H1 (cell line): ENCODE results near the gene HIVEP2. TPM values are rescaled to one million over a fixed set of nuclear protein-coding genes. Genes with fewer than 3 reads are reported as not detected.

Source experiments
- CTCF ChIA-PET: fragments of 300-600 bp; sonication (Branson Sonifier 250); formaldehyde crosslinking; loops from one replicate; lab custom pipeline; 2021; ENCODE audit not compliant: partially characterized antibody; lab: Charles Lee
- POLR2A ChIA-PET: fragments of 300-600 bp; sonication (Branson Sonifier 250); formaldehyde crosslinking; loops from one replicate; lab custom pipeline; 2021; ENCODE audit warnings: inconsistent platforms; ENCODE audit not compliant: partially characterized antibody; lab: Charles Lee
- DNase-seq, 2 experiments: peaks; one replicate each; pipeline versions ENCODE4 v3.0.0 to v3.0.0-alpha.2; 2010 to 2022; ENCODE audit warnings: low spot score in 2 of 2, low read depth in 1 of 2, mixed read lengths in 1 of 2
- FAIRE-seq: peaks from 2 replicates; lab custom pipeline; 2011; peaks lifted over from hg19 to GRCh38; lab: Jason Lieb, UNC
- H2AFZ ChIP-seq: 2 replicates; pipeline ENCODE4 v1.8.1; 2012; ENCODE audit warnings: low read length, inconsistent platforms
- H2AK5ac ChIP-seq: 2 replicates; pipeline ENCODE4 v1.6.1; 2013; ENCODE audit warnings: low read depth, low read length
- H2BK120ac ChIP-seq: replicated peaks from 2 replicates; pipeline ENCODE3; 2013; ENCODE audit warnings: low read depth, low read length, inconsistent platforms
- H2BK12ac ChIP-seq: 2 replicates; pipeline ENCODE4 v1.6.1; 2013; ENCODE audit warnings: low read depth, low read length
- H2BK15ac ChIP-seq: 2 replicates; pipeline ENCODE4 v1.6.1; 2013; ENCODE audit warnings: low read length
- H2BK20ac ChIP-seq: 2 replicates; pipeline ENCODE4 v1.6.1; 2013; ENCODE audit warnings: low read length
- H2BK5ac ChIP-seq: 2 replicates; pipeline ENCODE4 v1.6.1; 2013; ENCODE audit warnings: low read depth, low read length
- H3K14ac ChIP-seq: 2 replicates; pipeline ENCODE4 v1.6.1; 2013; ENCODE audit warnings: inconsistent platforms; ENCODE audit not compliant: insufficient read length
- H3K18ac ChIP-seq: 2 replicates; pipeline ENCODE4 v1.6.1; 2013; ENCODE audit warnings: low read length; ENCODE audit errors: extremely low read depth
- H3K23ac ChIP-seq: 2 replicates; pipeline ENCODE4 v1.6.1; 2013; ENCODE audit warnings: inconsistent platforms; ENCODE audit not compliant: insufficient read length
- H3K23me2 ChIP-seq: 2 replicates; pipeline ENCODE4 v1.6.1; 2013; ENCODE audit warnings: low read depth, low read length
- H3K27ac ChIP-seq: 2 replicates; pipeline ENCODE4 v1.6.1; 2011; ENCODE audit warnings: low read depth, low read length, inconsistent platforms
- H3K27me3 ChIP-seq, 4 experiments: replicated peaks in 1 of 4; 1 replicate in 1 of 4; 2 replicates in 3 of 4; pipeline versions ENCODE4 v1.6.1 to v1.8.1; 2011 to 2013; ENCODE audit warnings: low read length in 3 of 4, mild to moderate bottlenecking in 3 of 4, inconsistent platforms in 2 of 4, mixed read lengths in 2 of 4, moderate library complexity in 1 of 4; ENCODE audit not compliant: control insufficient read depth in 3 of 4, insufficient read depth in 3 of 4; ENCODE audit errors: extremely low read depth in 1 of 4
- H3K36me3 ChIP-seq, 4 experiments: 2 replicates each; pipeline versions ENCODE4 v1.6.1 to v1.8.1; 2011 to 2013; ENCODE audit warnings: mild to moderate bottlenecking in 4 of 4, low read length in 3 of 4, moderate library complexity in 2 of 4, control low read depth in 1 of 4, inconsistent platforms in 1 of 4; ENCODE audit not compliant: insufficient read depth in 4 of 4, control insufficient read depth in 2 of 4
- H3K4ac ChIP-seq: replicated peaks from 2 replicates; pipeline ENCODE3; 2013; ENCODE audit warnings: low read length, low read depth, mixed read lengths, inconsistent platforms; ENCODE audit not compliant: insufficient read length
- H3K4me1 ChIP-seq, 4 experiments: replicated peaks in 1 of 4; 1 replicate in 1 of 4; 2 replicates in 3 of 4; pipeline versions ENCODE4 v1.6.1 to v1.8.1; 2011 to 2013; ENCODE audit warnings: low read length in 3 of 4, inconsistent platforms in 2 of 4, mixed read lengths in 1 of 4; ENCODE audit not compliant: insufficient read depth in 4 of 4, control insufficient read depth in 3 of 4
- H3K4me2 ChIP-seq, 2 experiments: 2 replicates each; pipeline versions ENCODE4 v1.6.1 to v1.8.1; 2011 to 2013; ENCODE audit warnings: low read depth in 2 of 2, low read length in 2 of 2, control low read depth in 1 of 2, inconsistent platforms in 1 of 2, mild to moderate bottlenecking in 1 of 2; ENCODE audit not compliant: insufficient read depth in 1 of 2
- H3K4me3 ChIP-seq, 4 experiments: fragments of 200-600, 300-600 bp in 1 of 4; sonication (generic), shearing (Covaris generic), sonication (Bioruptor Twin) in 1 of 4; 2 replicates each; pipeline versions ENCODE4 v1.5.1 to v1.8.1; 2011 to 2016; ENCODE audit warnings: low read length in 4 of 4, low read depth in 3 of 4, control low read depth in 2 of 4, inconsistent platforms in 2 of 4, mild to moderate bottlenecking in 2 of 4, mixed read lengths in 1 of 4, moderate library complexity in 1 of 4; ENCODE audit not compliant: insufficient read depth in 2 of 4; ENCODE audit errors: extremely low read depth in 1 of 4
- H3K56ac ChIP-seq: replicated peaks from 2 replicates; pipeline ENCODE3; 2013; ENCODE audit warnings: low read depth, mild to moderate bottlenecking, mixed read lengths, low read length, inconsistent platforms; ENCODE audit not compliant: insufficient read length
- H3K79me1 ChIP-seq: 2 replicates; pipeline ENCODE4 v1.6.1; 2013; ENCODE audit warnings: low read depth, low read length, control low read depth
- H3K79me2 ChIP-seq, 2 experiments: 2 replicates each; pipeline versions ENCODE4 v1.6.1 to v1.8.1; 2012 to 2013; ENCODE audit warnings: low read length in 2 of 2, mild to moderate bottlenecking in 2 of 2, inconsistent platforms in 1 of 2; ENCODE audit not compliant: insufficient read depth in 2 of 2, control insufficient read depth in 1 of 2
- H3K9ac ChIP-seq, 4 experiments: replicated peaks in 1 of 4; 1 replicate in 1 of 4; 2 replicates in 3 of 4; pipeline versions ENCODE4 v1.6.1 to v1.8.1; 2011 to 2013; ENCODE audit warnings: low read depth in 3 of 4, low read length in 3 of 4, control low read depth in 2 of 4, mild to moderate bottlenecking in 2 of 4, moderate library complexity in 2 of 4, inconsistent platforms in 1 of 4; ENCODE audit errors: extremely low read depth in 1 of 4
- H3K9me3 ChIP-seq, 2 experiments: 2 replicates each; pipeline versions ENCODE4 v1.6.1 to v1.8.1; 2012 to 2013; ENCODE audit warnings: mild to moderate bottlenecking in 2 of 2, moderate library complexity in 2 of 2, control low read depth in 1 of 2, inconsistent platforms in 1 of 2, low read depth in 1 of 2, low read length in 1 of 2, mixed read lengths in 1 of 2; ENCODE audit not compliant: insufficient read depth in 2 of 2
- H4K20me1 ChIP-seq, 2 experiments: replicated peaks in 1 of 2; 2 replicates each; pipeline versions ENCODE3 to v1.8.1; 2011 to 2013; ENCODE audit warnings: inconsistent platforms in 2 of 2, low read length in 2 of 2, mild to moderate bottlenecking in 1 of 2; ENCODE audit not compliant: insufficient read depth in 2 of 2, control insufficient read depth in 1 of 2
- H4K5ac ChIP-seq: 2 replicates; pipeline ENCODE4 v1.6.1; 2013; ENCODE audit warnings: low read length, low read depth, mixed read lengths, inconsistent platforms; ENCODE audit not compliant: insufficient read length
- H4K8ac ChIP-seq: 2 replicates; pipeline ENCODE4 v1.8.0; 2013; ENCODE audit warnings: mild to moderate bottlenecking, moderate library complexity, low read length, inconsistent platforms; ENCODE audit not compliant: insufficient read depth; ENCODE audit errors: extremely low read depth
- H4K91ac ChIP-seq: replicated peaks from 2 replicates; pipeline ENCODE3; 2013; ENCODE audit warnings: low read length, mixed read lengths, inconsistent platforms; ENCODE audit not compliant: insufficient read length
- BRCA1 ChIP-seq: IDR thresholded peaks from 2 replicates; pipeline ENCODE4 v1.6.1; 2012; ENCODE audit warnings: low read depth, low read length, improper control_type of control experiment
- CHD1 ChIP-seq: IDR thresholded peaks from 2 replicates; pipeline ENCODE4 v1.6.1; 2012; ENCODE audit warnings: low read depth, low read length, improper control_type of control experiment
- CTBP2 ChIP-seq: IDR thresholded peaks from 2 replicates; pipeline ENCODE4 v1.7.0; 2011; ENCODE audit warnings: borderline replicate concordance, mild to moderate bottlenecking, moderate library complexity, mixed read lengths, low read length; ENCODE audit not compliant: insufficient read depth, insufficient read length
- E2F6 ChIP-seq: IDR thresholded peaks from 2 replicates; pipeline ENCODE4 v1.6.1; 2012; ENCODE audit warnings: inconsistent platforms
- GTF2F1 ChIP-seq: IDR thresholded peaks from 2 replicates; pipeline ENCODE4 v1.6.1; 2012; ENCODE audit warnings: low read depth, low read length, improper control_type of control experiment, borderline replicate concordance
- HDAC6 ChIP-seq: IDR thresholded peaks from one replicate; pipeline ENCODE4 v1.7.1; 2012; ENCODE audit warnings: low read depth, mild to moderate bottlenecking, inconsistent platforms, low read length, moderate library complexity
- KDM4A ChIP-seq: IDR thresholded peaks from one replicate; pipeline ENCODE4 v1.7.1; 2012; ENCODE audit warnings: low read depth, mild to moderate bottlenecking, moderate library complexity, low read length, inconsistent platforms; ENCODE audit not compliant: severe bottlenecking
- KDM5A ChIP-seq: fragments of 200-600 bp; IDR thresholded peaks from 2 replicates; pipeline ENCODE4 v1.7.1; 2012; ENCODE audit warnings: mild to moderate bottlenecking, low read length, inconsistent platforms, mixed read lengths
- NANOG ChIP-seq: IDR thresholded peaks from 2 replicates; pipeline ENCODE4 v1.6.1; 2011; ENCODE audit warnings: low read length, low read depth, mild to moderate bottlenecking, inconsistent platforms; ENCODE audit not compliant: insufficient read depth, poor library complexity, severe bottlenecking
- POLR2AphosphoS5 ChIP-seq: IDR thresholded peaks from 2 replicates; pipeline ENCODE4 v1.6.1; 2011; ENCODE audit warnings: low read depth, low read length
- RNF2 ChIP-seq: fragments of 200-900, 300-1000 bp; sonication (generic); IDR thresholded peaks from 2 replicates; pipeline ENCODE4 v1.7.1; 2016; ENCODE audit warnings: borderline replicate concordance, low read depth, mild to moderate bottlenecking, antibody characterized with exemption, low read length; ENCODE audit not compliant: poor library complexity, severe bottlenecking; ENCODE audit errors: missing control alignments
- TBP ChIP-seq: IDR thresholded peaks from 2 replicates; pipeline ENCODE4 v1.6.1; 2011; ENCODE audit warnings: low read depth, low read length, improper control_type of control experiment
- WGBS, 2 experiments: shearing (Covaris generic) in 1 of 2; methylation state at CpG; one replicate each; pipeline versions ENCODE4 v1.1.6 to v1.1.7; 2013 to 2015; ENCODE audit warnings: low lambda C conversion rate in 2 of 2, mixed read lengths in 2 of 2, inconsistent platforms in 1 of 2, low coverage in 1 of 2, missing lambda C conversion rate in 1 of 2; ENCODE audit not compliant: insufficient replicate concordance in 2 of 2, insufficient coverage in 1 of 2, insufficient read length in 1 of 2; ENCODE audit errors: extremely low coverage in 1 of 2, missing lambda C conversion rate in 1 of 2; 5-methylcytosine and 5-hydroxymethylcytosine counted together
- polyA plus RNA-seq, 7 experiments: library from polyadenylated mRNA; depleted of rRNA in 3 of 7; stranded (reverse) in 5 of 7; unstranded in 2 of 7; fragments of >200 nt in 5 of 7; fragments of 200-250 nt in 2 of 7; gene quantifications; 1 replicate in 5 of 7; 2 replicates in 1 of 7; 4 replicates in 1 of 7; pipeline versions ENCODE4 v1.2.1 to v1.2.3, GENCODE V29; 2011 to 2013; ENCODE audit warnings: missing spikeins in 2 of 7, mixed read lengths in 2 of 7
- total RNA-seq: library from RNA; stranded (reverse); fragmentation: NEBNext Ultra II Directional; extraction: Animal tissue kit (Norgen Biotek cat#: 25700); gene quantifications from 2 replicates; pipeline ENCODE4 v1.2.1, GENCODE V29; 2021

The HIVEP2 gene
- total and polyA plus RNA-seq, 2 of the 8 experiments (the other 6 are each of a cell fraction or from before 2014, with no cell fraction given) = 2.2 to 6.1 TPM

- Histone ChIP-seq H4K8ac (no peak overlapping the region), H3K4me3 (no peak overlapping the region), H3K18ac (no peak overlapping the region), H2BK5ac (no peak overlapping the region), H2AK5ac (no peak overlapping the region), H3K9me3 (no peaks in the 10 kb centered on the region; a peak in 1 of 4 replicates), H2BK15ac (no peak overlapping the region), H2AFZ (no peak overlapping the region), H3K79me2 (no peaks in the 10 kb centered on the region), H2BK12ac (no peak overlapping the region), H3K9ac (no peak overlapping the region), H3K27me3 (no peaks in the 10 kb centered on the region), H2BK120ac (no peak overlapping the region), H2BK20ac (no peak overlapping the region), H3K56ac (no peak overlapping the region), H4K5ac (no peak overlapping the region), H3K79me1 (no peaks in the 10 kb centered on the region), H3K36me3 (no peaks in the 10 kb centered on the region), H4K91ac (no peak overlapping the region), H3K14ac (no peak overlapping the region), H3K23ac (no peak overlapping the region), H3K23me2 (no peaks in the 10 kb centered on the region), H4K20me1 (no peaks in the 10 kb centered on the region), H3K4ac (no peak overlapping the region), H3K4me1 (peaks cover 0 to 5% (median 0%) of the 10 kb centered on the region in 4 experiments; a peak in 1 of 7 replicates), H3K4me2 (no peak overlapping the region), H3K27ac (no peak overlapping the region)
- DNase-seq (no peak), FAIRE-seq (no peak)
- ChIA-PET CTCF (interaction anchor here (0.8 to 2.4 kb wide), 6 partner anchors 8 to 135 kb away, joined by 3 to 12 read pairs (median 3); no protein-coding TSS in a partner anchor), POLR2A (no interaction called here)
- 89% methylated on average over 7 of the region's 7 CpGs; no CpG with 5 or more reads in 1 of the 2 experiments for WGBS, 2 experiments
- no peak for TF ChIP-seq NANOG
- no peak for TF ChIP-seq TBP
- no peak for TF ChIP-seq CTBP2
- TF ChIP-seq CHD1 = no peak
- TF ChIP-seq POLR2AphosphoS5 = no peak
- no peak for TF ChIP-seq GTF2F1
- TF ChIP-seq BRCA1 = no peak
- no peak for TF ChIP-seq RNF2
- TF ChIP-seq E2F6 = no peak
- TF ChIP-seq HDAC6 = no peak
- TF ChIP-seq KDM5A = no peak
- no peak for TF ChIP-seq KDM4A
These were observed 117.6 kb downstream of the HIVEP2 start for GRCh38 chr6:142827369-142827768.
